WTC11 (cell line): ENCODE data around the gene CACNA2D3.
"Not testable (repeated sequence)": the region's sequence is repeated elsewhere in the genome, so short reads cannot be mapped to it uniquely, and the experiment has no call there.

ENCODE experiments used
- CBFB ChIP-seq: sonication (generic); formaldehyde crosslinking; IDR thresholded peaks from 2 replicates; pipeline ENCODE4 v1.8.1; 2022; ENCODE audit warnings: mild to moderate bottlenecking, low read depth, missing genetic modification reagents
- CTCF ChIP-seq: fragments of 200-600 bp; IDR thresholded peaks from 2 replicates; pipeline ENCODE4 v1.8.0; 2022; ENCODE audit warnings: antibody characterized with exemption
- ELF4 ChIP-seq: sonication (generic); formaldehyde crosslinking; IDR thresholded peaks from 2 replicates; pipeline ENCODE4 v1.8.1; 2022; ENCODE audit warnings: low read depth, mild to moderate bottlenecking, moderate library complexity, missing genetic modification reagents
- HMGXB4 ChIP-seq: sonication (generic); formaldehyde crosslinking; IDR thresholded peaks from 2 replicates; pipeline ENCODE4 v1.8.1; 2023; ENCODE audit warnings: mild to moderate bottlenecking, moderate library complexity, missing genetic modification reagents
- JUN ChIP-seq: sonication (generic); formaldehyde crosslinking; IDR thresholded peaks from 2 replicates; pipeline ENCODE4 v1.8.0; 2023; ENCODE audit warnings: mild to moderate bottlenecking, missing genetic modification reagents
- PREB ChIP-seq: sonication (generic); formaldehyde crosslinking; IDR thresholded peaks from 2 replicates; pipeline ENCODE4 v1.8.1; 2022; ENCODE audit warnings: mild to moderate bottlenecking, missing genetic modification reagents, moderate library complexity, borderline replicate concordance
- TCF7 ChIP-seq: sonication (generic); formaldehyde crosslinking; IDR thresholded peaks from 2 replicates; pipeline ENCODE4 v1.8.0; 2022; ENCODE audit warnings: mild to moderate bottlenecking, low read depth, missing genetic modification reagents, moderate library complexity
- ZNF121 ChIP-seq: sonication (generic); formaldehyde crosslinking; IDR thresholded peaks from 2 replicates; pipeline ENCODE4 v1.8.0; 2023; ENCODE audit warnings: missing genetic modification reagents
- ZNF232 ChIP-seq: sonication (generic); formaldehyde crosslinking; IDR thresholded peaks from 2 replicates; pipeline ENCODE4 v1.8.0; 2022; ENCODE audit warnings: mild to moderate bottlenecking, missing genetic modification reagents
- ZNF532 ChIP-seq: fragments of 250-450 bp; sonication (Bioruptor Pico); IDR thresholded peaks from 2 replicates; pipeline ENCODE4 v1.9.0; 2021; ENCODE audit warnings: mild to moderate bottlenecking, borderline replicate concordance

- TF ChIP-seq CTCF; TCF7 (CRISPR knock-in tag); ZNF232 (CRISPR knock-in tag); ZNF532 (CRISPR knock-in tag); PREB (CRISPR knock-in tag); JUN (CRISPR knock-in tag); HMGXB4 (CRISPR knock-in tag); ZNF121; CBFB; ELF4: not testable (repeated sequence)
These were observed 517.5 kb downstream of the CACNA2D3 start for GRCh38 chr3:54639790-54640372.
